Measurements from ENCODE around the gene CAMTA1. TPM values are rescaled to one million over a fixed set of nuclear protein-coding genes. Genes with fewer than 3 reads are reported as not detected.
A peak's percentile ranks its signal among the peaks of the same experiment; 100 is the strongest.

CAMTA1 gene
- total and polyA plus RNA-seq, 2 experiments from 2014 or later: 213 to 341 TPM

- Histone ChIP-seq H3K9me3 (ENCODE audit: low read depth) (no peaks in the 10 kb centered on the region), H3K27me3 (no peaks in the 10 kb centered on the region), H3K27ac (no peak overlapping the region), H3K36me3 (no peaks in the 10 kb centered on the region), H3K4me3 (no peak overlapping the region), H3K4me1 (ENCODE audit: low read depth) (peaks cover 30% of the 10 kb centered on the region)
- no peak for DNase-seq (ENCODE audit: low read depth in 1 of 2, low spot score in 1 of 2)
- no peak for TF ChIP-seq CTCF (IDR thresholded peaks at IDR 0.05; ENCODE audit: low read depth, low read length)
Observed at GRCh38 chr1:7504438-7504720, 719.1 kb downstream of the CAMTA1 start.

GRCh38 chr1:7505094-7505770 lies 720.0 kb downstream of the CAMTA1 start:
- no peaks in the 10 kb centered on the region for H3K36me3 ChIP-seq
- peak overlapping the region; percentile 33 for H3K27ac ChIP-seq
- H3K9me3 ChIP-seq (ENCODE audit: low read depth): no peaks in the 10 kb centered on the region
- H3K27me3 ChIP-seq: no peaks in the 10 kb centered on the region
- H3K4me1 ChIP-seq (ENCODE audit: low read depth): peaks cover 35% of the 10 kb centered on the region
- TF ChIP-seq CTCF (IDR thresholded peaks at IDR 0.05; ENCODE audit: low read depth, low read length): no peak
- no peak overlapping the region for H3K4me3 ChIP-seq
- no peak for DNase-seq (ENCODE audit: low read depth in 1 of 2, low spot score in 1 of 2)

GRCh38 chr1:7505771-7506453 lies 720.7 kb downstream of the CAMTA1 start:
- TF ChIP-seq CTCF (IDR thresholded peaks at IDR 0.05; ENCODE audit: low read depth, low read length): no peak
- Histone ChIP-seq H3K9me3 (ENCODE audit: low read depth) (no peaks in the 10 kb centered on the region), H3K27ac (peak overlapping the region; percentile 33), H3K27me3 (no peaks in the 10 kb centered on the region), H3K36me3 (no peaks in the 10 kb centered on the region), H3K4me3 (no peak overlapping the region), H3K4me1 (ENCODE audit: low read depth) (peaks cover 35% of the 10 kb centered on the region)
- DNase-seq (ENCODE audit: low read depth in 1 of 2, low spot score in 1 of 2): peak in 1 of 2 donors; percentile 67

GRCh38 chr1:7506454-7507284 lies 721.4 kb downstream of the CAMTA1 start:
- Histone ChIP-seq H3K27me3 (no peaks in the 10 kb centered on the region), H3K9me3 (ENCODE audit: low read depth) (no peaks in the 10 kb centered on the region), H3K27ac (peak overlapping the region; percentile 33), H3K4me3 (no peak overlapping the region), H3K4me1 (ENCODE audit: low read depth) (peaks cover 35% of the 10 kb centered on the region), H3K36me3 (no peaks in the 10 kb centered on the region)
- TF ChIP-seq CTCF (IDR thresholded peaks at IDR 0.05; ENCODE audit: low read depth, low read length): no peak
- DNase-seq (ENCODE audit: low read depth in 1 of 2, low spot score in 1 of 2): no peak

GRCh38 chr1:7507285-7508019 lies 722.2 kb downstream of the CAMTA1 start:
- Histone ChIP-seq H3K9me3 (ENCODE audit: low read depth) (no peaks in the 10 kb centered on the region), H3K4me3 (no peak overlapping the region), H3K4me1 (ENCODE audit: low read depth) (peaks cover 35% of the 10 kb centered on the region), H3K36me3 (no peaks in the 10 kb centered on the region), H3K27me3 (no peaks in the 10 kb centered on the region), H3K27ac (peak overlapping the region; percentile 78)
- TF ChIP-seq CTCF (IDR thresholded peaks at IDR 0.05; ENCODE audit: low read depth, low read length): no peak
- DNase-seq (ENCODE audit: low read depth in 1 of 2, low spot score in 1 of 2): no peak

Measured in cardiac muscle cell (in vitro differentiated cells and primary cell).